H9 (cell line): ENCODE results near the gene SRM. TPM values are rescaled to one million over a fixed set of nuclear protein-coding genes. Genes with fewer than 3 reads are reported as not detected.
A peak's percentile ranks its signal among the peaks of the same experiment; 100 is the strongest.

ENCODE experiments used
- DNase-seq: peaks from one replicate; pipeline ENCODE4 v3.0.0-alpha.2; 2017
- H2AFZ ChIP-seq: one replicate; pipeline ENCODE4 v1.6.1; 2013; ENCODE audit warnings: mild to moderate bottlenecking, low read length, control low read depth, moderate library complexity
- H2AK5ac ChIP-seq: 2 replicates; pipeline ENCODE4 v1.6.1; 2013; ENCODE audit warnings: low read length, control low read depth, mixed read lengths; ENCODE audit not compliant: insufficient read length
- H2BK120ac ChIP-seq: one replicate; pipeline ENCODE4 v1.6.1; 2013; ENCODE audit warnings: low read depth, mild to moderate bottlenecking, low read length, control low read depth, inconsistent platforms; ENCODE audit not compliant: poor library complexity, severe bottlenecking
- H2BK12ac ChIP-seq: 2 replicates; pipeline ENCODE4 v1.6.1; 2013; ENCODE audit warnings: low read length, control low read depth, mixed read lengths, low read depth; ENCODE audit not compliant: insufficient read length
- H2BK15ac ChIP-seq: 2 replicates; pipeline ENCODE4 v1.6.1; 2013; ENCODE audit warnings: low read depth, low read length, control low read depth
- H2BK20ac ChIP-seq: one replicate; pipeline ENCODE4 v1.6.1; 2013; ENCODE audit warnings: low read depth, mild to moderate bottlenecking, low read length, control low read depth, inconsistent platforms; ENCODE audit not compliant: poor library complexity, severe bottlenecking
- H2BK5ac ChIP-seq: 2 replicates; pipeline ENCODE4 v1.6.1; 2013; ENCODE audit warnings: low read length, control low read depth, mixed read lengths; ENCODE audit not compliant: insufficient read length
- H3K14ac ChIP-seq: 2 replicates; pipeline ENCODE4 v1.6.1; 2013; ENCODE audit warnings: low read length, control low read depth; ENCODE audit not compliant: insufficient read depth
- H3K18ac ChIP-seq: 2 replicates; pipeline ENCODE4 v1.6.1; 2013; ENCODE audit warnings: low read depth, mild to moderate bottlenecking, mixed read lengths, low read length, control low read depth; ENCODE audit not compliant: insufficient read length
- H3K23ac ChIP-seq: 2 replicates; pipeline ENCODE4 v1.6.1; 2013; ENCODE audit warnings: low read length, control low read depth, mixed read lengths, low read depth; ENCODE audit not compliant: insufficient read length
- H3K23me2 ChIP-seq: 2 replicates; pipeline ENCODE4 v1.6.1; 2013; ENCODE audit warnings: low read depth, mild to moderate bottlenecking, mixed read lengths, low read length, control low read depth; ENCODE audit not compliant: insufficient read length, poor library complexity, severe bottlenecking
- H3K27ac ChIP-seq: 2 replicates; pipeline ENCODE4 v1.5.1; 2013; ENCODE audit warnings: low read length, control low read depth, mixed read lengths, low read depth; ENCODE audit not compliant: insufficient read length
- H3K27me3 ChIP-seq: 2 replicates; pipeline ENCODE4 v1.6.1; 2013; ENCODE audit warnings: low read length, control low read depth, inconsistent platforms; ENCODE audit not compliant: insufficient read depth
- H3K4ac ChIP-seq: 2 replicates; pipeline ENCODE4 v1.6.1; 2013; ENCODE audit warnings: low read depth, mild to moderate bottlenecking, control low read depth, inconsistent platforms, low read length, moderate library complexity
- H3K4me1 ChIP-seq: 2 replicates; pipeline ENCODE4 v1.6.1; 2013; ENCODE audit warnings: low read length, control low read depth, inconsistent platforms; ENCODE audit not compliant: insufficient read depth
- H3K4me2 ChIP-seq: 2 replicates; pipeline ENCODE4 v1.6.1; 2013; ENCODE audit warnings: low read length, control low read depth, mixed read lengths; ENCODE audit not compliant: insufficient read length, insufficient read depth
- H3K56ac ChIP-seq: 2 replicates; pipeline ENCODE4 v1.6.1; 2013; ENCODE audit warnings: low read depth, mild to moderate bottlenecking, mixed read lengths, low read length, control low read depth; ENCODE audit not compliant: insufficient read length
- H3K79me1 ChIP-seq: 2 replicates; pipeline ENCODE4 v1.6.1; 2013; ENCODE audit warnings: low read depth, mild to moderate bottlenecking, moderate library complexity, low read length, control low read depth, inconsistent platforms; ENCODE audit not compliant: insufficient read depth, poor library complexity, severe bottlenecking
- H3K79me2 ChIP-seq: 2 replicates; pipeline ENCODE4 v1.6.1; 2013; ENCODE audit warnings: low read length, control low read depth, inconsistent platforms; ENCODE audit not compliant: insufficient read depth
- H3K9ac ChIP-seq: 2 replicates; pipeline ENCODE4 v1.6.1; 2013; ENCODE audit warnings: low read length, control low read depth, mixed read lengths; ENCODE audit not compliant: insufficient read length; ENCODE audit errors: extremely low read depth
- H3K9me3 ChIP-seq: one replicate; pipeline ENCODE4 v1.6.1; 2013; ENCODE audit warnings: low read depth, low read length, inconsistent platforms; ENCODE audit not compliant: control insufficient read depth
- H3T11ph ChIP-seq: one replicate; pipeline ENCODE4 v1.6.1; 2013; ENCODE audit warnings: mild to moderate bottlenecking, low read length, control low read depth, inconsistent platforms
- H4K20me1 ChIP-seq: one replicate; pipeline ENCODE4 v1.6.1; 2013; ENCODE audit not compliant: control insufficient read depth, insufficient read length, insufficient read depth
- H4K5ac ChIP-seq: 2 replicates; pipeline ENCODE4 v1.6.1; 2013; ENCODE audit warnings: low read depth, mild to moderate bottlenecking, mixed read lengths, low read length, control low read depth; ENCODE audit not compliant: insufficient read length
- H4K8ac ChIP-seq: replicated peaks from 2 replicates; pipeline ENCODE4 v1.6.1; 2013; ENCODE audit warnings: low read length, control low read depth, mixed read lengths, low read depth; ENCODE audit not compliant: insufficient read length
- H4K91ac ChIP-seq: 2 replicates; pipeline ENCODE4 v1.6.1; 2013; ENCODE audit warnings: low read depth, mild to moderate bottlenecking, moderate library complexity, mixed read lengths, low read length, control low read depth; ENCODE audit not compliant: insufficient read length
- H3K27ac Mint-ChIP-seq, 3 experiments: 2 replicates in 2 of 3; 3 replicates in 1 of 3; pipeline ENCODE4 v1.8.0; 2020 to 2021; ENCODE audit warnings: mixed read lengths in 3 of 3, mild to moderate bottlenecking in 1 of 3, moderate library complexity in 1 of 3
- H3K27me3 Mint-ChIP-seq: 2 replicates; pipeline ENCODE4 v1.8.0; 2021; ENCODE audit warnings: low read depth, mild to moderate bottlenecking, moderate library complexity, mixed read lengths
- H3K36me3 Mint-ChIP-seq, 3 experiments: 2 replicates in 2 of 3; 3 replicates in 1 of 3; pipeline ENCODE4 v1.8.0; 2020 to 2021; ENCODE audit warnings: low read depth in 3 of 3, mixed read lengths in 3 of 3; ENCODE audit not compliant: insufficient read depth in 1 of 3
- H3K4me1 Mint-ChIP-seq, 2 experiments: 2 replicates each; pipeline ENCODE4 v1.8.0; 2020; ENCODE audit warnings: mixed read lengths in 2 of 2
- H3K4me3 Mint-ChIP-seq, 2 experiments: 2 replicates in 1 of 2; 3 replicates in 1 of 2; pipeline ENCODE4 v1.8.0; 2020 to 2021; ENCODE audit warnings: mild to moderate bottlenecking in 2 of 2, mixed read lengths in 2 of 2, moderate library complexity in 1 of 2
- H3K9me3 Mint-ChIP-seq, 2 experiments: 2 replicates in 1 of 2; 3 replicates in 1 of 2; pipeline ENCODE4 v1.8.0; 2020; ENCODE audit warnings: mild to moderate bottlenecking in 2 of 2, mixed read lengths in 2 of 2, moderate library complexity in 1 of 2
- CTCF ChIP-seq: fragments of 200-600 bp; sonication (generic); conservative IDR thresholded peaks from 3 replicates; pipeline ENCODE4 v1.8.0; 2021; ENCODE audit warnings: antibody characterized with exemption, mild to moderate bottlenecking
- WGBS: extraction: QIAGEN DNeasy Blood & Tissue Kit; methylation state at CpG from one replicate; pipeline ENCODE4 v1.1.7; 2013; ENCODE audit warnings: missing lambda C conversion rate, low lambda C conversion rate, mixed read lengths; ENCODE audit not compliant: insufficient read length; ENCODE audit errors: extremely low coverage; 5-methylcytosine and 5-hydroxymethylcytosine counted together
- total RNA-seq: library from RNA; stranded (reverse); gene quantifications from 2 replicates; pipeline ENCODE4 v1.2.1, GENCODE V29; 2021

SRM gene
- total RNA-seq, 1 experiment from 2014 or later = 196 TPM

- WGBS = no CpG with 5 or more reads among the region's 1 CpG
- H3K18ac ChIP-seq = no peak overlapping the region
- H3K9ac ChIP-seq = no peak overlapping the region
- H3K9me3 ChIP-seq = no peaks in the 10 kb centered on the region
- no peak overlapping the region for H2BK120ac ChIP-seq
- peaks cover 5 to 27% of the 10 kb centered on the region in 2 experiments for H3K4me1 Mint-ChIP-seq
- no peak overlapping the region for H3K56ac ChIP-seq
- no peak for TF ChIP-seq CTCF
- no peak overlapping the region for H2BK20ac ChIP-seq
- no peaks in the 10 kb centered on the region for H3K4me1 ChIP-seq
- H2BK15ac ChIP-seq = no peak overlapping the region
- no peak overlapping the region for H2AFZ ChIP-seq
- H3K23me2 ChIP-seq = no peaks in the 10 kb centered on the region
- no peak overlapping the region for H2BK5ac ChIP-seq
- no peaks in the 10 kb centered on the region for H4K20me1 ChIP-seq
- no peak overlapping the region for H3K27ac ChIP-seq
- no peak overlapping the region for H4K91ac ChIP-seq
- H4K8ac ChIP-seq = no peak overlapping the region
- no peak overlapping the region for H3K4ac ChIP-seq
- H2BK12ac ChIP-seq = no peak overlapping the region
- H3K27ac Mint-ChIP-seq = peak overlapping the region in 1 of 3 experiments; percentile 52; a peak in 1 of 7 replicates
- DNase-seq = no peak
- H3K14ac ChIP-seq = no peak overlapping the region
- H3K9me3 Mint-ChIP-seq = no peaks in the 10 kb centered on the region
- peaks cover 2% of the 10 kb centered on the region for H3K79me1 ChIP-seq
- H3T11ph ChIP-seq = no peak overlapping the region
- H3K4me3 Mint-ChIP-seq = no peak overlapping the region
- no peaks in the 10 kb centered on the region for H3K79me2 ChIP-seq
- no peak overlapping the region for H3K23ac ChIP-seq
- no peak overlapping the region for H3K4me2 ChIP-seq
- no peaks in the 10 kb centered on the region for H3K27me3 ChIP-seq
- peaks cover 33 to 81% (median 66%) of the 10 kb centered on the region in 3 experiments; a peak in 6 of 7 replicates for H3K36me3 Mint-ChIP-seq
- H2AK5ac ChIP-seq = no peak overlapping the region
- H3K27me3 Mint-ChIP-seq = no peaks in the 10 kb centered on the region
- H4K5ac ChIP-seq = no peak overlapping the region
These were observed 34.2 kb downstream of the SRM start for GRCh38 chr1:11025618-11026017.
